SK-N-SH treated with all-trans-retinoic acid at 6 μM for 48 hours (cell line): ENCODE measurements around the gene AREG.

ENCODE experiments used
- ATAC-seq: fragments of 200-7000 bp; cut with Tn5 transposase; 3 replicates; pipeline ENCODE4 v1.9.1; 2020; ENCODE audit warnings: mild to moderate bottlenecking, moderate library complexity
- ARNTL ChIP-seq: fragments of 450-650 bp; formaldehyde crosslinking; IDR thresholded peaks from 2 replicates; pipeline ENCODE4 v1.5.0; 2020; ENCODE audit warnings: low read depth, mild to moderate bottlenecking, moderate library complexity, borderline replicate concordance
- CSDC2 ChIP-seq: fragments of 250-450 bp; sonication (Bioruptor Pico); IDR thresholded peaks from 2 replicates; pipeline ENCODE4 v1.5.0; 2020; ENCODE audit warnings: mild to moderate bottlenecking, moderate library complexity
- GLIS3 ChIP-seq: fragments of 250-450 bp; sonication (Bioruptor Pico); IDR thresholded peaks from 2 replicates; pipeline ENCODE4 v1.5.0; 2020; ENCODE audit warnings: mild to moderate bottlenecking, moderate library complexity
- ISL1 ChIP-seq: fragments of 250-450 bp; sonication (Bioruptor Pico); IDR thresholded peaks from 2 replicates; pipeline ENCODE4 v2.1.2; 2022; ENCODE audit warnings: mild to moderate bottlenecking, moderate library complexity
- PATZ1 ChIP-seq: fragments of 250-450 bp; sonication (Bioruptor Pico); IDR thresholded peaks from 2 replicates; pipeline ENCODE4 v1.8.0; 2020; ENCODE audit warnings: mild to moderate bottlenecking, moderate library complexity, borderline replicate concordance
- RARB ChIP-seq: fragments of 250-450 bp; sonication (Bioruptor Pico); IDR thresholded peaks from 2 replicates; pipeline ENCODE4 v1.8.0; 2021; ENCODE audit warnings: mild to moderate bottlenecking, moderate library complexity
- SNAI2 ChIP-seq: fragments of 250-450 bp; sonication (Bioruptor Pico); IDR thresholded peaks from 2 replicates; pipeline ENCODE4 v1.5.0; 2020; ENCODE audit warnings: mild to moderate bottlenecking, moderate library complexity
- TCF4 ChIP-seq: fragments of 250-450 bp; sonication (Bioruptor Pico); IDR thresholded peaks from 2 replicates; pipeline ENCODE4 v1.8.0; 2021; ENCODE audit warnings: mild to moderate bottlenecking, moderate library complexity, borderline replicate concordance
- ZFP3 ChIP-seq: fragments of 250-450 bp; sonication (Bioruptor Pico); IDR thresholded peaks from 2 replicates; pipeline ENCODE4 v1.5.0; 2020; ENCODE audit warnings: mild to moderate bottlenecking, moderate library complexity
- ZFP30 ChIP-seq: fragments of 450-650 bp; formaldehyde crosslinking; IDR thresholded peaks from 2 replicates; pipeline ENCODE4 v1.5.0; 2022; ENCODE audit warnings: mild to moderate bottlenecking, moderate library complexity
- ZNF565 ChIP-seq: fragments of 450-650 bp; formaldehyde crosslinking; conservative IDR thresholded peaks from 2 replicates; pipeline ENCODE4 v1.5.0; 2020; ENCODE audit warnings: low read depth, mild to moderate bottlenecking, moderate library complexity
- ZNF70 ChIP-seq: fragments of 450-650 bp; formaldehyde crosslinking; IDR thresholded peaks from 2 replicates; pipeline ENCODE4 v1.5.0; 2020; ENCODE audit warnings: mild to moderate bottlenecking, moderate library complexity
- ZNF8 ChIP-seq: fragments of 450-650 bp; formaldehyde crosslinking; IDR thresholded peaks from 2 replicates; pipeline ENCODE4 v1.5.0; 2020; ENCODE audit warnings: mild to moderate bottlenecking, moderate library complexity
- TF ChIP-seq, protein P1 (sequence below): fragments of 250-450 bp; sonication (Bioruptor Pico); IDR thresholded peaks from 2 replicates; pipeline ENCODE4 v1.5.0; 2020; ENCODE audit warnings: mild to moderate bottlenecking, moderate library complexity
- TF ChIP-seq, protein P2 (sequence below): fragments of 250-450 bp; sonication (Bioruptor Pico); IDR thresholded peaks from 2 replicates; pipeline ENCODE4 v1.5.1; 2020; ENCODE audit warnings: low read depth, mild to moderate bottlenecking, moderate library complexity
- TF ChIP-seq, protein P3 (sequence below): fragments of 250-450 bp; sonication (Bioruptor Pico); IDR thresholded peaks from 2 replicates; pipeline ENCODE4 v1.5.1; 2021; ENCODE audit warnings: mild to moderate bottlenecking, moderate library complexity
- TF ChIP-seq, protein P4 (sequence below): fragments of 250-450 bp; sonication (Bioruptor Pico); IDR thresholded peaks from 2 replicates; pipeline ENCODE4 v1.8.0; 2021; ENCODE audit warnings: low read depth, mild to moderate bottlenecking, moderate library complexity, borderline replicate concordance

The AREG gene

GRCh38 chr4:74453037-74453635 is 8.2 kb downstream of the AREG start:
- no peak for ATAC-seq
- TF ChIP-seq ZFP3 (CRISPR knock-in tag) (no peak), TCF4 (CRISPR knock-in tag) (no peak), PATZ1 (no peak), ZFP30 (CRISPR knock-in tag) (no peak)

GRCh38 chr4:74453829-74454742 is 9.2 kb downstream of the AREG start:
- TF ChIP-seq PATZ1 (no peak), ZNF565 (CRISPR knock-in tag) (no peak), SNAI2 (CRISPR knock-in tag) (no peak), ZNF70 (CRISPR knock-in tag) (no peak), ZNF8 (no peak), ISL1 (CRISPR knock-in tag) (no peak), ZFP30 (CRISPR knock-in tag) (no peak), CSDC2 (CRISPR knock-in tag) (no peak), GLIS3 (CRISPR knock-in tag) (no peak), RARB (CRISPR knock-in tag) (no peak), ARNTL (CRISPR knock-in tag) (no peak)
- TF ChIP-seq, protein P1, sequence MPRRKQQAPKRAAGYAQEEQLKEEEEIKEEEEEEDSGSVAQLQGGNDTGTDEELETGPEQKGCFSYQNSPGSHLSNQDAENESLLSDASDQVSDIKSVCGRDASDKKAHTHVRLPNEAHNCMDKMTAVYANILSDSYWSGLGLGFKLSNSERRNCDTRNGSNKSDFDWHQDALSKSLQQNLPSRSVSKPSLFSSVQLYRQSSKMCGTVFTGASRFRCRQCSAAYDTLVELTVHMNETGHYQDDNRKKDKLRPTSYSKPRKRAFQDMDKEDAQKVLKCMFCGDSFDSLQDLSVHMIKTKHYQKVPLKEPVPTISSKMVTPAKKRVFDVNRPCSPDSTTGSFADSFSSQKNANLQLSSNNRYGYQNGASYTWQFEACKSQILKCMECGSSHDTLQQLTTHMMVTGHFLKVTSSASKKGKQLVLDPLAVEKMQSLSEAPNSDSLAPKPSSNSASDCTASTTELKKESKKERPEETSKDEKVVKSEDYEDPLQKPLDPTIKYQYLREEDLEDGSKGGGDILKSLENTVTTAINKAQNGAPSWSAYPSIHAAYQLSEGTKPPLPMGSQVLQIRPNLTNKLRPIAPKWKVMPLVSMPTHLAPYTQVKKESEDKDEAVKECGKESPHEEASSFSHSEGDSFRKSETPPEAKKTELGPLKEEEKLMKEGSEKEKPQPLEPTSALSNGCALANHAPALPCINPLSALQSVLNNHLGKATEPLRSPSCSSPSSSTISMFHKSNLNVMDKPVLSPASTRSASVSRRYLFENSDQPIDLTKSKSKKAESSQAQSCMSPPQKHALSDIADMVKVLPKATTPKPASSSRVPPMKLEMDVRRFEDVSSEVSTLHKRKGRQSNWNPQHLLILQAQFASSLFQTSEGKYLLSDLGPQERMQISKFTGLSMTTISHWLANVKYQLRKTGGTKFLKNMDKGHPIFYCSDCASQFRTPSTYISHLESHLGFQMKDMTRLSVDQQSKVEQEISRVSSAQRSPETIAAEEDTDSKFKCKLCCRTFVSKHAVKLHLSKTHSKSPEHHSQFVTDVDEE (CRISPR knock-in tag) = no peak
- TF ChIP-seq, protein P2, sequence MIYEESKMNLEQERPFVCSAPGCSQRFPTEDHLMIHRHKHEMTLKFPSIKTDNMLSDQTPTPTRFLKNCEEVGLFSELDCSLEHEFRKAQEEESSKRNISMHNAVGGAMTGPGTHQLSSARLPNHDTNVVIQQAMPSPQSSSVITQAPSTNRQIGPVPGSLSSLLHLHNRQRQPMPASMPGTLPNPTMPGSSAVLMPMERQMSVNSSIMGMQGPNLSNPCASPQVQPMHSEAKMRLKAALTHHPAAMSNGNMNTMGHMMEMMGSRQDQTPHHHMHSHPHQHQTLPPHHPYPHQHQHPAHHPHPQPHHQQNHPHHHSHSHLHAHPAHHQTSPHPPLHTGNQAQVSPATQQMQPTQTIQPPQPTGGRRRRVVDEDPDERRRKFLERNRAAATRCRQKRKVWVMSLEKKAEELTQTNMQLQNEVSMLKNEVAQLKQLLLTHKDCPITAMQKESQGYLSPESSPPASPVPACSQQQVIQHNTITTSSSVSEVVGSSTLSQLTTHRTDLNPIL (CRISPR knock-in tag) = no peak
- TF ChIP-seq, protein P3, sequence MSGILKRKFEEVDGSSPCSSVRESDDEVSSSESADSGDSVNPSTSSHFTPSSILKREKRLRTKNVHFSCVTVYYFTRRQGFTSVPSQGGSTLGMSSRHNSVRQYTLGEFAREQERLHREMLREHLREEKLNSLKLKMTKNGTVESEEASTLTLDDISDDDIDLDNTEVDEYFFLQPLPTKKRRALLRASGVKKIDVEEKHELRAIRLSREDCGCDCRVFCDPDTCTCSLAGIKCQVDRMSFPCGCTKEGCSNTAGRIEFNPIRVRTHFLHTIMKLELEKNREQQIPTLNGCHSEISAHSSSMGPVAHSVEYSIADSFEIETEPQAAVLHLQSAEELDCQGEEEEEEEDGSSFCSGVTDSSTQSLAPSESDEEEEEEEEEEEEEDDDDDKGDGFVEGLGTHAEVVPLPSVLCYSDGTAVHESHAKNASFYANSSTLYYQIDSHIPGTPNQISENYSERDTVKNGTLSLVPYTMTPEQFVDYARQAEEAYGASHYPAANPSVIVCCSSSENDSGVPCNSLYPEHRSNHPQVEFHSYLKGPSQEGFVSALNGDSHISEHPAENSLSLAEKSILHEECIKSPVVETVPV (CRISPR knock-in tag) = no peak
- TF ChIP-seq, protein P4, sequence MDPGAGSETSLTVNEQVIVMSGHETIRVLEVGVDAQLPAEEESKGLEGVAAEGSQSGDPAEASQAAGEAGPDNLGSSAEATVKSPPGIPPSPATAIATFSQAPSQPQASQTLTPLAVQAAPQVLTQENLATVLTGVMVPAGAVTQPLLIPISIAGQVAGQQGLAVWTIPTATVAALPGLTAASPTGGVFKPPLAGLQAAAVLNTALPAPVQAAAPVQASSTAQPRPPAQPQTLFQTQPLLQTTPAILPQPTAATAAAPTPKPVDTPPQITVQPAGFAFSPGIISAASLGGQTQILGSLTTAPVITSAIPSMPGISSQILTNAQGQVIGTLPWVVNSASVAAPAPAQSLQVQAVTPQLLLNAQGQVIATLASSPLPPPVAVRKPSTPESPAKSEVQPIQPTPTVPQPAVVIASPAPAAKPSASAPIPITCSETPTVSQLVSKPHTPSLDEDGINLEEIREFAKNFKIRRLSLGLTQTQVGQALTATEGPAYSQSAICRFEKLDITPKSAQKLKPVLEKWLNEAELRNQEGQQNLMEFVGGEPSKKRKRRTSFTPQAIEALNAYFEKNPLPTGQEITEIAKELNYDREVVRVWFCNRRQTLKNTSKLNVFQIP (CRISPR knock-in tag) = no peak
- ATAC-seq = no peak
